NCI-H526 treated with DMSO at 0.1 percent for 48 hours (cell line): ENCODE measurements around the gene TNFAIP8L3.

Experiments
- DNase-seq: peaks from one replicate; lab custom pipeline; 2025; lab: John Stamatoyannopoulos, UW

The TNFAIP8L3 gene

GRCh38 chr15:51114437-51115119 lies 19.9 kb upstream of the TNFAIP8L3 start:
- DNase-seq = no peak

- DNase-seq = no peak
These were observed 17.4 kb upstream of the TNFAIP8L3 start for GRCh38 chr15:51112078-51112477.

- no peak for DNase-seq
These were observed 16.4 kb upstream of the TNFAIP8L3 start for GRCh38 chr15:51111061-51111460.

GRCh38 chr15:51110171-51110570 lies 15.5 kb upstream of the TNFAIP8L3 start:
- DNase-seq = no peak

- DNase-seq = no peak
These were observed 14.3 kb upstream of the TNFAIP8L3 start for GRCh38 chr15:51108933-51109550.

- DNase-seq = no peak
These were observed 12.9 kb upstream of the TNFAIP8L3 start for GRCh38 chr15:51107612-51108011.

GRCh38 chr15:51106481-51106880 lies 11.8 kb upstream of the TNFAIP8L3 start:
- no peak for DNase-seq

- no peak for DNase-seq
These were observed 10.8 kb upstream of the TNFAIP8L3 start for GRCh38 chr15:51105430-51106016.

- DNase-seq = no peak
These were observed 9.8 kb upstream of the TNFAIP8L3 start for GRCh38 chr15:51104512-51104911.

GRCh38 chr15:51103330-51103729 lies 8.6 kb upstream of the TNFAIP8L3 start:
- no peak for DNase-seq

- no peak for DNase-seq
These were observed 6.2 kb upstream of the TNFAIP8L3 start for GRCh38 chr15:51100785-51101489.

- DNase-seq = no peak
These were observed 4.5 kb upstream of the TNFAIP8L3 start for GRCh38 chr15:51099185-51099584.

GRCh38 chr15:51098331-51098619 lies 3.6 kb upstream of the TNFAIP8L3 start:
- DNase-seq = no peak

GRCh38 chr15:51097553-51098330 lies 3.0 kb upstream of the TNFAIP8L3 start:
- no peak for DNase-seq

- no peak for DNase-seq
These were observed 2.3 kb upstream of the TNFAIP8L3 start for GRCh38 chr15:51096976-51097375.

GRCh38 chr15:51095681-51096331 lies 1.1 kb upstream of the TNFAIP8L3 start:
- no peak for DNase-seq

- no peak for DNase-seq
These were observed 684 bp downstream of the TNFAIP8L3 start for GRCh38 chr15:51093839-51094605.

GRCh38 chr15:51093488-51093838 lies 1.2 kb downstream of the TNFAIP8L3 start:
- no peak for DNase-seq

GRCh38 chr15:51092480-51093040 lies 2.1 kb downstream of the TNFAIP8L3 start:
- DNase-seq = no peak

- DNase-seq = no peak
These were observed 4.0 kb downstream of the TNFAIP8L3 start for GRCh38 chr15:51090753-51091152.
